ENCODE data around the gene WDR90. TPM values are rescaled to one million over a fixed set of nuclear protein-coding genes. Genes with fewer than 3 reads are reported as not detected.
A peak's percentile ranks its signal among the peaks of the same experiment; 100 is the strongest.

Gene WDR90
- total and polyA plus RNA-seq, 8 donors, result 19.9 to 114 (median 30.5) TPM

DNA sequence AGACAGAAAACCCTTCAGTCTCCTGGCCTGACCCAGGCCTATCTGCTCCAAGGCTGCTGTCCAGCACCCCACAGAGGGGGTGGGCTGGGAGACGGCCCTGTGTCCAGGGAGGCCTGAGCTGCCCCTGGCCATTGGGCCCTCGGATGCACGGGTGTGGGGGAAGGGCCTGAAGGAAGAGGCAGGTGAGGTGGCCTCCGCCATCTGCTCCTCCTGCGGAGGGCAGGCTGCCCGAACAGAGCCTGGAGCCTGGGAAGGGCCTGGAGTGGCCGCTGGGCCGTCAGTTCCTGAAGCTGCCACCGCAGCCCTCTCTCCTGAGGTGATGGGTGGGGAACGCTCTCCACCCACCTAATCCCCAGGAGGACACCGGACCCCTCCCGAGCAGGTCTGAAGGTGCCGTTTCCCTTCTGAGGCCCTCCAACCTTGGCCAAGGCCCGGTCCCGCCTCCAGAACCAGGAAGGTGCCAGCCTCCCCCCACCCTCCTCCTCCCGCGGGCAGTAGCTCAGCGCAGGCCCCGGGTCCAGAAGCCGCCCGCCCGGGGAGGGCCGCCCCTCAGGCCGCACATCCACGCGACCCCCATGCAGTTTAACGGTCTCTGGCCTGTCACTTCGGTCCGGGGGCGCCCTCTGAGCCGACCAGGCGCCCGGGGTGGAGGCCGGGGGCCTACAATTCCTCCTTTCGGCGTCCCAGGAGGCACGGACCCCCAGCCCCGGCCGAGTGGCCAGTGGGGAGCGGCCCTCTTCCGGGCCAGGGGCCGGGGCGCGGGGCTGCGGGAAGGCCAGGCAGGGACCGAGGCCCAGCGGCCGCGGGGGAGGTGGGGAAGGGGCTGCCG is 55.6 kb downstream of the WDR90 start:
- no peak overlapping the region for H3K27ac ChIP-seq
- no peaks in the 10 kb centered on the region for H3K9me3 ChIP-seq
- 9 to 22% (median 13%) methylated on average over 9 to 50 of the region's 50 CpGs for WGBS, 5 donors
- H3K4me1 ChIP-seq, result peaks cover 11 to 42% (median 28%) of the 10 kb centered on the region in 4 donors
- peaks cover 70 to 100% (median 97%) of the 10 kb centered on the region in 3 donors for H3K27me3 ChIP-seq
- peak overlapping the region; percentile 9 to 24 (median 20) for H3K4me3 ChIP-seq
- H3K36me3 ChIP-seq, result no peaks in the 10 kb centered on the region
- intact Hi-C loops (cut with DNase I; ENCODE audit: low total_unique reads), result no loop called here
- DNase-seq, result no peak
- no peak for TF ChIP-seq POLR2A (IDR thresholded peaks at IDR 0.05)
- no peak for TF ChIP-seq POLR2AphosphoS5 (IDR thresholded peaks at IDR 0.05)
- TF ChIP-seq, protein P1, sequence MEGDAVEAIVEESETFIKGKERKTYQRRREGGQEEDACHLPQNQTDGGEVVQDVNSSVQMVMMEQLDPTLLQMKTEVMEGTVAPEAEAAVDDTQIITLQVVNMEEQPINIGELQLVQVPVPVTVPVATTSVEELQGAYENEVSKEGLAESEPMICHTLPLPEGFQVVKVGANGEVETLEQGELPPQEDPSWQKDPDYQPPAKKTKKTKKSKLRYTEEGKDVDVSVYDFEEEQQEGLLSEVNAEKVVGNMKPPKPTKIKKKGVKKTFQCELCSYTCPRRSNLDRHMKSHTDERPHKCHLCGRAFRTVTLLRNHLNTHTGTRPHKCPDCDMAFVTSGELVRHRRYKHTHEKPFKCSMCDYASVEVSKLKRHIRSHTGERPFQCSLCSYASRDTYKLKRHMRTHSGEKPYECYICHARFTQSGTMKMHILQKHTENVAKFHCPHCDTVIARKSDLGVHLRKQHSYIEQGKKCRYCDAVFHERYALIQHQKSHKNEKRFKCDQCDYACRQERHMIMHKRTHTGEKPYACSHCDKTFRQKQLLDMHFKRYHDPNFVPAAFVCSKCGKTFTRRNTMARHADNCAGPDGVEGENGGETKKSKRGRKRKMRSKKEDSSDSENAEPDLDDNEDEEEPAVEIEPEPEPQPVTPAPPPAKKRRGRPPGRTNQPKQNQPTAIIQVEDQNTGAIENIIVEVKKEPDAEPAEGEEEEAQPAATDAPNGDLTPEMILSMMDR (IDR thresholded peaks at IDR 0.05), result no peak
- TF ChIP-seq EP300 (IDR thresholded peaks at IDR 0.05), result no peak

DNA sequence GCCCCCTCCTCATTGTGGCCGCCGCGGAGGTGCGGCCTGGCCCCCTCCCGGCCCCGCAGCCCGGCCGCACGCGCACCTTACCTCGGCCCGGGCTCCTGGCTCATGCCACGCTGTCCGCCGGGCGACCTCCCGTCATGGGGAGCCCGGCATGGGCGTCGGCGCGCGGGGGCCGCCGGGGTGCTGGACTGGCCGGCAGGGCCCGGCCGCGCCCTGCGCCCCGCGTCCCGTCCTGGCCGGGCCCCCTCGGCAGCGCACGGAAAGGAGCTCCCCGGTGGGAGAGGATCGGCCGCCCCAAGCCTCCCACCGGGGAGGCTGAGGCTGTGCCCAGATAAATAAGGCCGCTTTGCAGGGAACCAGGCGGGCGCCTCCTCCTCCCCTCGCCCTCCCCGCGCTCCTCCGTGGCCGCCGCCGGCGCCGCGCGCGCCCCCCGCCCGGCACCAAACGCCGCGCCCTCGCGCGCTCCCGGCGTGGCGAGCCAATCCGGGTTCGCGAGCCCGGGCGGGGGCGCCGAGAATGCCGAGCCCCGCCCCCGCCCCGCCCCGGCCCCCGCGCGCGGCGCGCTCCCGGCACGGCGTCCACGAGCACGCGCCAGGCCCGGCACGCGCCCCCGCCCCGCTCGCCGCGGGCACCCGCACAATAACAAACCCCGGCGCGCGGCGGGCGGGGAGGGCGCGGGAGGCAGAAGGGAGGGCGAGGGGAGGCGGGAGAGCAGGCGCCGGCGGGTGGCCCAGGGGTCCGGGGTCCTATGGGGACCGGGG is 56.4 kb downstream of the WDR90 start, which contains the start of gene FBXL16:
Gene FBXL16, minus strand, starts transcription at position 371 of the 758 bp plus-strand sequence. CDS start 8,396 bp downstream, outside the sequence.
- Histone ChIP-seq H3K27me3 (peaks cover 68 to 100% (median 97%) of the 10 kb centered on the region in 3 donors), H3K4me1 (peaks cover 10 to 37% (median 26%) of the 10 kb centered on the region in 4 donors), H3K36me3 (no peaks in the 10 kb centered on the region), H3K4me3 (peak within 1 kb of the TSS; percentile 9 to 24 (median 20)), H3K9me3 (no peaks in the 10 kb centered on the region), H3K27ac (peak within 1 kb of the TSS in 1 of 5 donors; percentile 9)
- DNase-seq, result peak in 1 of 2 donors; percentile 65
- TF ChIP-seq POLR2AphosphoS5 (IDR thresholded peaks at IDR 0.05), result no peak
- TF ChIP-seq, protein P1 (IDR thresholded peaks at IDR 0.05), result no peak
- no peak for TF ChIP-seq EP300 (IDR thresholded peaks at IDR 0.05)
- TF ChIP-seq POLR2A (IDR thresholded peaks at IDR 0.05), result no peak
- WGBS, 5 donors, result 0 to 2% (median 1%) methylated on average over 18 to 113 of the region's 115 CpGs
- intact Hi-C loops (cut with DNase I; ENCODE audit: low total_unique reads), result no loop called here

DNA sequence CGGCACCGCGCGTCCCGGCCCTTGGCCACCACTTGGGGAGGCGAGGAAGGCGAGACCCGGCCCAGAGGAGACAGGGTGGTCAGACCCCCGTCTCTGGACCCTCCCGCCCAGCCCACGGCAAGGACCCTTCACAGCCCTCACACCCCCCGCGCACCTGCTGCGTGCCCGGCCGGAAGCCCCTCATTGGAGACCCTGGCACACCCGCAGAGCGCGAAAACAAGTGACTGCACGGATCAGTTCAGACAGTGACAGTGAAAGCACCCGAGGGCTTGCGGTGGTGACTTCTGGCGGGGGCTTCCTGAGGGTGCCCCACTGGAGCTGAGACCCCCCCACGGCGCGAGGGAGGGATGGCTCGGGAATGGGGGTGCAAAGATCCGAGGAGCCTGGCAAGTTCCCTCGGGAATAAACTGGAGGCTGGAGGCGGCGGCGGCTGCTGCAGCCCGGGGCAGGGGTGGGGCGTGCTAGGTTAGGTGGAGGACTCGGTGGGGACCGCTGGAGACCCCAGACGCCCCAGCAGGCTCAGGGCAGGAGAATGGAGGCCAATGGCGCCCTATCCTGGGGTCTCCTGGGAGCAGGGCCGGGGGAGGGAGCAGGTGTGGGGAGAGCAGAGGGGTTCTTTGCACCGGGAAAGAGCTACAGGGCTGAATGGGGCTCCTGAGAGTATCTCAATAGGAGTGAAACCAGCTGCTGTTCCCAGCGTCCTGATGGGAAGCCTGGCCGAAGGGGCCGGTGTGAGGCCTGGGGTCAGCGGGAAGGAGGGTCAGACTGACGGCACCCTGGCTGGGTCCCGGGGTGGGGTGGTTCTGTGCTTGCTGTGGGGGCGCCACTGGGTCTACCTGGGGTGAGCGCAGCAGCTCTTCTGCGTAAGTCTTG is 57.3 kb downstream of the WDR90 start:
- intact Hi-C loops (cut with DNase I; ENCODE audit: low total_unique reads), result no loop called here
- Histone ChIP-seq H3K36me3 (no peaks in the 10 kb centered on the region), H3K27ac (peak overlapping the region in 1 of 5 donors; percentile 9), H3K27me3 (peaks cover 67 to 100% (median 97%) of the 10 kb centered on the region in 3 donors), H3K4me3 (peak overlapping the region in 2 of 4 donors; percentile 18 to 24), H3K9me3 (no peaks in the 10 kb centered on the region), H3K4me1 (peaks cover 7 to 31% (median 23%) of the 10 kb centered on the region in 4 donors)
- TF ChIP-seq POLR2AphosphoS5 (IDR thresholded peaks at IDR 0.05) (no peak), POLR2A (IDR thresholded peaks at IDR 0.05) (no peak), EP300 (IDR thresholded peaks at IDR 0.05) (no peak)
- TF ChIP-seq, protein P1 (IDR thresholded peaks at IDR 0.05), result no peak
- WGBS, 5 donors, result 4 to 6% (median 5%) methylated on average over 37 to 49 of the region's 49 CpGs
- no peak for DNase-seq

All from stomach (tissue), 9 donors.